ENCODE results near the gene CDKAL1.
"Not testable (repeated sequence)": the region's sequence is repeated elsewhere in the genome, so short reads cannot be mapped to it uniquely, and the experiment has no call there.

The CDKAL1 gene

GRCh38 chr6:20891161-20891560 lies 356.9 kb downstream of the CDKAL1 start:
- DNase-seq: no peak

GRCh38 chr6:20892365-20892764 lies 358.1 kb downstream of the CDKAL1 start:
- no peak for DNase-seq

GRCh38 chr6:20893412-20893811 lies 359.2 kb downstream of the CDKAL1 start:
- no peak for DNase-seq

DNA sequence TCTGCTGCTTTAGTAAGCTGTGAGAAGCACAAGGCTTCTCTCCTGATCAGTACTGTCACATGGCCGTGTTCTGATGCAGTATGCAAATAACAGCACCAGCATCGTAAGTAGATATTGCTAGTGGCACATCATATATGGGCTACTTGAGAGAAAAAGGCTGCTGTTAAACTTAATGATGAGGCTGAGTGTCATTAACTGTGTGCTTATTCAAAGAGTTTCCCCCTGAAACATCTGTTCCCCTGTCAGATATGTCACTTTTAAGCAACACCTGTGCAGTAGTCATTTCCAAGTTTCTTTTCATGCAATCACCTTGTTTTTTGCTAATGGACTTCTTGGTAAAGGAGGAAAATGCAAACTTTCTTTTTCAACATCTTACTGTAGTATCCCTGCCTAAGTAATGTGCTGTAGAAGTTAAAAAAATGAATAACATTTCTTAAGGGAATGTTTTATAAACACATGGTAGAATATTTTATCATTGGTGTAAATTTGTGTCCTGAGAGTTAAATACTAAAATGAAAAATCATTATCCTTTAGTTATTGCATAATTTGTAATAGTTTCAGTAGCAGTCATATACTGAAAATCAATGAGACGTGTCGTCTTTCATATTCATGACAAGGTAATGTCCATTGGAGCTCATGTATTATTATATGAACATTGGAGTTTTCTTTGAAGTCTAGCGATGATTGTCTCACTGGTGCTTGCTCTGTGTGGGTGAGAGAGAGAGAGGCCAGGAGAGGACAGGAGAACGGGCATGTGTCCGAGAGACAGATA lies 366.3 kb downstream of the CDKAL1 start:
- no peak for DNase-seq

GRCh38 chr6:20905377-20905776 lies 371.1 kb downstream of the CDKAL1 start:
- DNase-seq: no peak

GRCh38 chr6:20906945-20907344 lies 372.7 kb downstream of the CDKAL1 start:
- DNase-seq: no peak

DNA sequence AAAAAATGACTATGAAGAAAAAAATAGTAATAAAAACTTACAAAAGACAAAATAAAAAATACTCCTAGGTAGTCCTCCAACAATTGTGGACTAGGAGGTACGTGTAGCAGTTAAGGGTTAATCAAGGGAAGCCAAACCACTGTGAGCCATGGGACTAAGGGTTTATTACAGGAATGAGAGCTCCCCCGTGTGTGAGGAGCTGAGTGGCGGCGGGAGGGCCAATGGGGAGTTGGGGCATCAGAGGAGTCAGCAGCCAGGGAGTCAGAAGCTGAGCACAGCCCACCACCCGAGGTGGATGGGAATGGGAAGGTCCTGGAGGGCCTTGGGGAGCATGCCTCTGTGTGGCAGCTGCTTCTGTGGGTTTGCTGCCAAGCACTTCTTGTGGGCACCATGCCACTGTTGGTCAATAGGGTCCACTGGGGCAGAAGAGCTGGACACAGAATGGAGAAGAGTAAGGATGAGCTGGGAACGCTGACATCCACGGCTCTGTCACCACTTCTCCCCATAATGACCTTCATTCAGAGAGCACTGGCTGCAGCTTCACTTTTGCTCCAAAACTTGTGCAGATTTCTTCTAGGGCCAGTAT lies 373.3 kb downstream of the CDKAL1 start:
- DNase-seq: no peak

GRCh38 chr6:20909621-20910020 lies 375.4 kb downstream of the CDKAL1 start:
- no peak for DNase-seq

DNA sequence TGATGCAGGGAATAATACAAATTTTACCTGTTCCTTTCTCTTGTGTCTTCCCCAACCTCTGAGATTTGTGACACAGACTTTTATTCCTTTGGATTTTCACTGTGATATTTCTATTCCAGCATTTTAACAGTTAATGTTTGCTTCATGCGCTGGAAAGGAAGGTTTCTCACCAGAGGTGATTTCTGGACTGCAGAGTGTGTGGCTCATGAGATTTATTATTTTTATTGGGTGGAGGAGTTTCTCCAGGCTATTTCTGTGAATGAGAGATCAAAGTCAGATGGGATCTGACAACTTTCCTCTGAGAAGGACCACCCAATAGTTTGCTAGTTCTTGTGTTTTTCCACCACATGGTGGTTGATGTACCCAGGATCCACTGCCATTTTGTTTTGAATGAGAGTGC lies 377.5 kb downstream of the CDKAL1 start:
- no peak for DNase-seq

- no peak for DNase-seq
Observed at GRCh38 chr6:20915156-20915555, 380.9 kb downstream of the CDKAL1 start.

- DNase-seq: no peak
Observed at GRCh38 chr6:20915626-20916025, 381.4 kb downstream of the CDKAL1 start.

- no peak for DNase-seq
Observed at GRCh38 chr6:20916086-20916485, 381.8 kb downstream of the CDKAL1 start.

DNA sequence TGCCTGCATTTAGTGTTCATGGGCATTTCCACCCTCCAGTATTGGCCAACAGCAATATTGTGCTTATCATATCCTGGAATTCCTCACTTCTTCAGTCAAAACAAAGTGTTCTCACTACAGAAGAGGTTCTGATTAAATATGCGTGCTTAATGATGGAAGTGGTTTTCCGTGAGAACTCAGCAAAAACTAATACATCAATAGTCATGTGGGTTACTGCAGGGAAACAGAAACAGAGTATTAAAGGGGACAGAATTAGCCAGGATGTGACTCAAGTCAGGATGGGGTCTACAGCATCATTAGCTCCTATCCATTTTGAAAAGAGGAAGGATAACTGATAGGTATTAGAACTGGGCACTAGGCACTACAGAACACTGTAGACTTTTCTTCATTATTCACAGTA lies 384.6 kb downstream of the CDKAL1 start:
- DNase-seq: no peak

DNA sequence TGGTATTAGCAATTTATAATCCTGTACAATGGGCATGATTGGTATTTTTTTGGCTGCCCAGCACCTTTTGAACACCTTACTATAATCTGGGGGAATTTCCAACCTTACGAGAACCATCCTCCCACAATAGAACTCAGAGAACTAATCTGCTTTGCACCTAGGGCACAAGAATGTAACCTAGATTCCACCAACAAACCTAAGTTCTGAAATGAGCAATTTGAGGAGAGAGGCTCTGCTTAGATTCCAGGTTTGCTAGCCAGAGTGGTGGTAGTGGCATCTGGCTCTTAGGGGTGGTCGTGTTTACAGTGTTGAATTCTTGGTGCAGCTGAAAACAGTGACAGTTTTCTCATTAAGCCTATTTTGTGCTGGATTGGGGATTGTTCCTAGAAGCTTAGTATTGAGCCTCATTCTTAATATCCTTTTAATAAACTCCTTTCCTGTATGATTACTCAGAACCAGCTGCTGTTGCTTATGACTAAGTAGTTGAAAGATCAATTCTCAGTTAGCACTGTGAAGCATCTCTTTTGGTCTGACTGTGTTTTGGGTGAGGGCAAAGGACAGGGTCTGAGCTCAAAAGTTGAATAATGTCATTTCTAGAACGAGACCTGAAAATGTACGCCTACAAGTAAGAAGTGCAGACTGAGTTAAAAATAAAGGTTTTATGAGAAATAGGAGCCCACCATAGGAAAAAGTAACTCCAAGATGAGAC lies 385.6 kb downstream of the CDKAL1 start:
- no peak for DNase-seq

GRCh38 chr6:20921578-20921977 lies 387.3 kb downstream of the CDKAL1 start:
- DNase-seq: no peak

DNA sequence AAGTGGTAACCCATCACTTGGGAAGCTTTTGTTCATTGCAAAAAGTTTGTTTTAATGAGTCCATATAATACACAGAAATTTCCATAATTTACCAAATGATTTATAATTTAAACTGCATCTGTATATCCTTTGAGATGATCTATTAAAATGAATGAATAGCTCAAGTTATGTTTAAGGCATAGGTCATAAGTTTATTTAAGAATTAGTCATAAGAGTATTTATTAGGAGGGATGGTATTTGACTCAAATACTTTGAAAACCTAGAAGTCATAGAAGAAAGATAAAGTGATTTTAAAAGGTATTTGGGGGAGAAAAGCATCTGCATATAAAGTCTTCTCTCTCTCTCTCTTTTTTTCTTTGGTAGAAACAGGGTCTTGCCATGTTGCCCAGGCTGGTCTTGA lies 388.5 kb downstream of the CDKAL1 start:
- no peak for DNase-seq

GRCh38 chr6:20924094-20924493 lies 389.8 kb downstream of the CDKAL1 start:
- DNase-seq: not testable (repeated sequence)

DNA sequence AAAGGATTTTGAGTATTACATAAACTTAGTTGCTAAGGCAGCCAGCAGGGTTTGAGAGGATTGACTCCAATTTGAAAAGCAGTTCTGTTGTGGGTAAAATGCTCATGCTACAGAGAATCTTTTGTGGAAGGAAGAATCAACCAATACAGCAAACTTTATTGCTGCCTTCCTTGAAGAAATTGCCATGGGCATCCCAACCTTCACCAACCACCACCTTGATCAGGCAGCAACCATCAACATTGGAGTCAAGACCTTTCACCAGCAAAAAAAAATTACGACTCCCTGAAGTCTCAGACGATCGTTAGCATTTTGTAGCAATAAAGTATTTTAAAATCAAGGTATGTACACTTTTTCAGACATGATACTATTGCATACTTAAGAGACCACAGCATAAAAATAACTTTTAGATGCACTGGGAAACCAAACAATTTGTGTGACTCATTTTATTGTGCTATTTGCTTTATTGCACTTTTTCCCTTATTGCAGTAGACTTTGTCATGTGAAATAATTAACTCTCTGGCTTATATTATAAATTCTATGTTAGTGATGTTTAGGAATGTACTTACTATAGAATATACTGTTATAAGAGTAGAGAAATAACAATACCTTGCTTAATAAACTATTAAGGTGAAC lies 390.8 kb downstream of the CDKAL1 start:
- no peak for DNase-seq

DNA sequence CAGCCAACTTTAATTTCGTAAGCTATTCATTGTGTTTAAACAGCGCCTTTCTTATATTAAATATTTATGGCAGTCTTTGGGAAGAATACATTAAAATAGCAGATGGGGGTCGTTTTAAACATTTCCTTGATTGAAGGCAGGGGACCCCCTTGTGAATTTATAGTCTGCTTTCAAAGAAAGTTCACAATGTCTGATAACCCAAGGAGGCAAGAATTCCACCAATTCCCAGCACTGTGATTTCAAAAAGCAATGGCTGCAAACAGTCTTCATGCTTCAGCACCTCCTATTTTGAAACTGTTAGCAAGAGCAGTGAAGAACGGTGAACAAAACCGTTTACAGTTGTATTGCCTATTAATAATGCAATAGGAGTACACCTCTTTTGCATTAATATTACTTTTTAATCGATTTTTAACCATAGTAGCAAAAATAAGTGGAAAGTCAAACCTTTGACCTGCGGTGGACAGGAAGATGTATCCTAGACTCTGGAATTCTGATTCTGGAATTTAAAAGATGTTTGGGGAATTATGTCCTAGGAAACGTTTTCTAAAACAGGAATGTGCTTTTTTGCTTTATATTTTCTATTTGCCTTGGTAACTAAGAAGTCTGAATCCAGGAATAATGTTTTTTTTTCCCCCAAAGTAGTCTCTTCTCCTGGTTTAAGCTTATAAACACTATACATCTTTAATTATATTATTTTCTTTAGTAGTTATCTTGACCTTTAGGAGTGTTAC lies 393.0 kb downstream of the CDKAL1 start:
- DNase-seq: no peak

DNA sequence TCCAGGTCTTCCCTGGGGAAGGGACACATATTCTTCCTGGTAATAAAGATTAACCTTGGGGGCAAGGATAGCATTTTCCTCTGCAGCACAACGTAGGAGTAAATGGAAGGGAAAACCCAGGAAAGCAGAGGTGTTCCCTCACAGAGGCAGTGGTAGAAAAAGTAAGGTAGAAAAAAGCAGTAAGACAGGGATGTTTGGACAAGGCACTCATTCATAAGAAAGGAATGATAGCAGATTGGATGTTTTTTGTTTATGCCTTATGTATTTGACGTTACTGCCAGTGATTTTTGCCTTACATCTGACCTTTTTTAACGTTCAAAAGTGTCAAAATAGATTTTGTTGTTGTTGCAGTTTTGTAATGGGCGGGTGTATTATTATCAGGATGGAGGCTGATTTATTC lies 395.0 kb downstream of the CDKAL1 start:
- no peak for DNase-seq

GRCh38 chr6:20931093-20931492 lies 396.8 kb downstream of the CDKAL1 start:
- DNase-seq: no peak

GRCh38 chr6:20931772-20932171 lies 397.5 kb downstream of the CDKAL1 start:
- no peak for DNase-seq

- DNase-seq: no peak
Observed at GRCh38 chr6:20932284-20932683, 398.0 kb downstream of the CDKAL1 start.
